Measurements from ENCODE around the gene EXD3.
"Not testable (repeated sequence)": the region's sequence is repeated elsewhere in the genome, so short reads cannot be mapped to it uniquely, and the experiment has no call there.

The EXD3 gene

GRCh38 chr9:137422604-137423513 lies at the start of gene EXD3, which contains the start of gene NOXA1:
Gene EXD3 (minus strand): TSS chr9:137423162. CDS start chr9:137395357, 27,805 bp downstream.
Gene NOXA1 (plus strand): TSS chr9:137423393. CDS start chr9:137423530, 137 bp downstream.
- DNase-seq = peak; percentile 65

- DNase-seq = no peak
These were observed 47.8 kb upstream of the EXD3 start for GRCh38 chr9:137470785-137471184.

GRCh38 chr9:137467896-137468295 lies 44.9 kb upstream of the EXD3 start:
- no peak for DNase-seq

GRCh38 chr9:137467161-137467581 lies 44.2 kb upstream of the EXD3 start:
- no peak for DNase-seq

GRCh38 chr9:137466389-137467085 lies 43.6 kb upstream of the EXD3 start:
- not testable (repeated sequence) for DNase-seq

GRCh38 chr9:137465720-137466388 lies 42.9 kb upstream of the EXD3 start:
- no peak for DNase-seq

GRCh38 chr9:137465000-137465719 lies 42.2 kb upstream of the EXD3 start:
- no peak for DNase-seq

- DNase-seq = no peak
These were observed 41.5 kb upstream of the EXD3 start for GRCh38 chr9:137464291-137464999.

GRCh38 chr9:137463931-137464290 lies 40.9 kb upstream of the EXD3 start:
- DNase-seq = no peak

- no peak for DNase-seq
These were observed 40.3 kb upstream of the EXD3 start for GRCh38 chr9:137462986-137463930.

GRCh38 chr9:137462396-137462985 lies 39.5 kb upstream of the EXD3 start:
- DNase-seq = no peak

- DNase-seq = no peak
These were observed 38.9 kb upstream of the EXD3 start for GRCh38 chr9:137461663-137462395.

GRCh38 chr9:137461316-137461662 lies 38.3 kb upstream of the EXD3 start:
- DNase-seq = no peak

- DNase-seq = no peak
These were observed 37.7 kb upstream of the EXD3 start for GRCh38 chr9:137460363-137461315.

- no peak for DNase-seq
These were observed 36.8 kb upstream of the EXD3 start for GRCh38 chr9:137459601-137460362.

- peak; percentile 51 for DNase-seq
These were observed 36.2 kb upstream of the EXD3 start, which contains the start of gene NSMF for GRCh38 chr9:137459152-137459600. Gene NSMF (minus strand): TSS chr9:137459334. CDS start chr9:137459102, 232 bp downstream.
